ENCODE results near the gene SMIM38.

Gene SMIM38

GRCh38 chr11:69180726-69181125 is 25.0 kb downstream of the SMIM38 start:
- DNase-seq (ENCODE audit: low read depth) = no peak

- DNase-seq (ENCODE audit: low read depth) = no peak
Measured at GRCh38 chr11:69183613-69184012, 27.9 kb downstream of the SMIM38 start.

- no peak for DNase-seq (ENCODE audit: low read depth)
Measured at GRCh38 chr11:69186316-69187260, 30.9 kb downstream of the SMIM38 start.

- DNase-seq (ENCODE audit: low read depth) = no peak
Measured at GRCh38 chr11:69187540-69188065, 31.9 kb downstream of the SMIM38 start.

GRCh38 chr11:69189059-69189458 is 33.3 kb downstream of the SMIM38 start:
- no peak for DNase-seq (ENCODE audit: low read depth)

GRCh38 chr11:69190796-69191536 is 35.2 kb downstream of the SMIM38 start:
- DNase-seq (ENCODE audit: low read depth) = no peak

- DNase-seq (ENCODE audit: low read depth) = no peak
Measured at GRCh38 chr11:69192301-69192721, 36.6 kb downstream of the SMIM38 start.

- no peak for DNase-seq (ENCODE audit: low read depth)
Measured at GRCh38 chr11:69193151-69193550, 37.4 kb downstream of the SMIM38 start.

GRCh38 chr11:69193629-69194028 is 37.9 kb downstream of the SMIM38 start:
- no peak for DNase-seq (ENCODE audit: low read depth)

- DNase-seq (ENCODE audit: low read depth) = no peak
Measured at GRCh38 chr11:69194396-69194795, 38.7 kb downstream of the SMIM38 start.

- no peak for DNase-seq (ENCODE audit: low read depth)
Measured at GRCh38 chr11:69194956-69195355, 39.2 kb downstream of the SMIM38 start.

- DNase-seq (ENCODE audit: low read depth) = no peak
Measured at GRCh38 chr11:69195824-69196782, 40.4 kb downstream of the SMIM38 start.

- no peak for DNase-seq (ENCODE audit: low read depth)
Measured at GRCh38 chr11:69196783-69197169, 41.0 kb downstream of the SMIM38 start.

GRCh38 chr11:69198891-69199582 is 43.3 kb downstream of the SMIM38 start:
- no peak for DNase-seq (ENCODE audit: low read depth)

- no peak for DNase-seq (ENCODE audit: low read depth)
Measured at GRCh38 chr11:69199583-69200315, 44.0 kb downstream of the SMIM38 start.

GRCh38 chr11:69200331-69201065 is 44.8 kb downstream of the SMIM38 start:
- DNase-seq (ENCODE audit: low read depth) = no peak

- DNase-seq (ENCODE audit: low read depth) = no peak
Measured at GRCh38 chr11:69201066-69201365, 45.3 kb downstream of the SMIM38 start.

- DNase-seq (ENCODE audit: low read depth) = no peak
Measured at GRCh38 chr11:69201764-69202370, 46.1 kb downstream of the SMIM38 start.

- DNase-seq (ENCODE audit: low read depth) = no peak
Measured at GRCh38 chr11:69202511-69203221, 46.9 kb downstream of the SMIM38 start.
